Activated CD4-positive, alpha-beta T cell treated with anti-CD3 and anti-CD28 coated beads for 36 hours (primary cell): ENCODE results near the gene GRXCR2. TPM values are rescaled to one million over a fixed set of nuclear protein-coding genes. Genes with fewer than 3 reads are reported as not detected.

ENCODE experiments used
- ATAC-seq: fragments of 200-7000 bp; cut with Tn5 transposase; one replicate; pipeline ENCODE4 v1.10.0; 2021; ENCODE audit warnings: mild to moderate bottlenecking, moderate library complexity
- CTCF ChIA-PET: fragments of 350-600 bp; sonication (Branson Sonifier 250); formaldehyde crosslinking; loops from one replicate; lab custom pipeline; 2021; ENCODE audit warnings: antibody characterized with exemption; lab: Charles Lee
- POLR2A ChIA-PET: fragments of 350-600 bp; sonication (Branson Sonifier 250); formaldehyde crosslinking; loops from one replicate; lab custom pipeline; 2021; ENCODE audit warnings: antibody characterized with exemption, inconsistent platforms; lab: Charles Lee
- DNase-seq: peaks from one replicate; pipeline ENCODE4 v3.0.0-alpha.2; 2020
- H3K27ac Mint-ChIP-seq: one replicate; pipeline ENCODE4 v1.8.0; 2021; ENCODE audit warnings: mixed read lengths
- H3K27me3 Mint-ChIP-seq: one replicate; pipeline ENCODE4 v1.8.0; 2021; ENCODE audit warnings: mixed read lengths
- H3K36me3 Mint-ChIP-seq: one replicate; pipeline ENCODE4 v1.8.0; 2021; ENCODE audit warnings: low read depth, mixed read lengths
- H3K4me1 Mint-ChIP-seq: one replicate; pipeline ENCODE4 v1.8.0; 2021; ENCODE audit warnings: mixed read lengths
- H3K4me3 Mint-ChIP-seq: one replicate; pipeline ENCODE4 v1.8.0; 2021; ENCODE audit warnings: mild to moderate bottlenecking, moderate library complexity, mixed read lengths
- H3K9me3 Mint-ChIP-seq: one replicate; pipeline ENCODE4 v1.8.0; 2021; ENCODE audit warnings: low read depth, mixed read lengths
- intact Hi-C, 2 experiments: fragments of 100-400 bp; cut with DNase I in 1 of 2; cut with micrococcal nuclease in 1 of 2; formaldehyde crosslinking; loops; one replicate each; pipeline versions ENCODE4 v1.14.2 to v1.15.1; 2022 to 2024; cut with DNase I, micrococcal nuclease
- total RNA-seq, 2 experiments: library from RNA; stranded (reverse); gene quantifications; one replicate each; pipeline ENCODE4 v1.2.3, GENCODE V29; 2021

GRXCR2 gene
- total RNA-seq, 2 experiments from 2014 or later = not detected

GRCh38 chr5:145835848-145836239 is 37.0 kb downstream of the GRXCR2 start:
- no peak for DNase-seq
- Mint-ChIP-seq H3K27ac (no peak overlapping the region), H3K4me1 (peaks cover 7% of the 10 kb centered on the region), H3K36me3 (no peaks in the 10 kb centered on the region), H3K9me3 (no peaks in the 10 kb centered on the region), H3K27me3 (peaks cover 13% of the 10 kb centered on the region), H3K4me3 (peak overlapping the region; percentile 53)
- ChIA-PET CTCF (interaction anchor here (0.6 to 1.4 kb wide), 2 partner anchors 12 to 73 kb away, joined by 3 to 4 read pairs; no protein-coding TSS in a partner anchor), POLR2A (no interaction called here)
- ATAC-seq = no peak
- intact Hi-C loops = no loop called here

GRCh38 chr5:145834917-145835847 is 37.6 kb downstream of the GRXCR2 start, which contains the start of gene PRELID2:
Gene PRELID2 (minus strand): TSS chr5:145835342. CDS start chr5:145835251, 91 bp downstream.
- peak; percentile 85 for ATAC-seq
- POLR2A ChIA-PET = interaction anchor here (0.6 kb wide), 1 partner anchor 367 kb away, joined by 3 read pairs; no protein-coding TSS in a partner anchor
- Mint-ChIP-seq H3K27me3 (peaks cover 13% of the 10 kb centered on the region), H3K4me1 (peaks cover 11% of the 10 kb centered on the region), H3K9me3 (no peaks in the 10 kb centered on the region), H3K27ac (no peak within 1 kb of the TSS), H3K4me3 (peak within 1 kb of the TSS; percentile 53), H3K36me3 (no peaks in the 10 kb centered on the region)
- DNase-seq = peak; percentile 75
- CTCF ChIA-PET = interaction anchor here (1.4 to 1.5 kb wide), 2 partner anchors 9 to 12 kb away, joined by 4 to 12 read pairs; no protein-coding TSS in a partner anchor
- intact Hi-C loops = loop anchor here in 1 of 2 experiments (5.0 kb wide), 1 partner anchor 102 kb away; the partner anchor contains the start of gene SH3RF2

DNA sequence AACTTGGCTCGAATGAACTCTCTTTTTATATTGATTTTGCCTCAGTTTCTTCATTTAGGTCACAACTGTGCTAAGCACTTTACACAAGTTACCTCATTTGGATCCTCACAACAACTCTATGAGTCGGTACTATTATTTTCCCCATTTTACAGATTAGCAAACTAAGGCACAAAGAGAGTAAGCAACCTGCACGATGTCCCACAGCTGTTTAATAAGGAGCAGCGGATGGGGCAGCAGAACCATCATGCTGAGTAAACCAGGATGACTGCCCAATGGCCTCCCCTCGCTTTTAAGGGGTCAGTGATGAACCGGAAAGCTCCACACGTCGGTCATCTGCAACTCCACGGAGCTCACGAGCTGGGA is 38.3 kb downstream of the GRXCR2 start:
- CTCF ChIA-PET = interaction anchor here (0.6 to 1.5 kb wide), 4 partner anchors 8 to 171 kb away, joined by 3 to 12 read pairs (median 4); no protein-coding TSS in a partner anchor
- Mint-ChIP-seq H3K27ac (no peak overlapping the region), H3K36me3 (no peaks in the 10 kb centered on the region), H3K4me3 (peak overlapping the region; percentile 32), H3K9me3 (no peaks in the 10 kb centered on the region), H3K27me3 (peaks cover 13% of the 10 kb centered on the region), H3K4me1 (peaks cover 11% of the 10 kb centered on the region)
- ATAC-seq = no peak
- no peak for DNase-seq
- POLR2A ChIA-PET = no interaction called here
- intact Hi-C loops = loop anchor here in 1 of 2 experiments (5.0 kb wide), 1 partner anchor 103 kb away; the partner anchor contains the start of gene SH3RF2

- ATAC-seq (no peak), DNase-seq (no peak)
- H3K4me3 Mint-ChIP-seq = no peak overlapping the region
- H3K4me1 Mint-ChIP-seq = peaks cover 11% of the 10 kb centered on the region
- no peaks in the 10 kb centered on the region for H3K36me3 Mint-ChIP-seq
- H3K27me3 Mint-ChIP-seq = peaks cover 13% of the 10 kb centered on the region
- ChIA-PET CTCF (interaction anchor here (1.0 kb wide), 1 partner anchor 112 kb away, joined by 3 read pairs; no protein-coding TSS in a partner anchor), POLR2A (no interaction called here)
- intact Hi-C loops = loop anchor here in 1 of 2 experiments (5.0 kb wide), 1 partner anchor 104 kb away; the partner anchor contains the start of gene SH3RF2
- H3K9me3 Mint-ChIP-seq = no peaks in the 10 kb centered on the region
- no peak overlapping the region for H3K27ac Mint-ChIP-seq
Observed at GRCh38 chr5:145833631-145834200, 39.1 kb downstream of the GRXCR2 start.

- no peak for DNase-seq
- intact Hi-C loops = loop anchor here in 1 of 2 experiments (5.0 kb wide), 1 partner anchor 107 kb away; the partner anchor contains the start of gene SH3RF2
- H3K9me3 Mint-ChIP-seq = no peaks in the 10 kb centered on the region
- H3K4me1 Mint-ChIP-seq = peaks cover 5% of the 10 kb centered on the region
- no peak for ATAC-seq
- H3K36me3 Mint-ChIP-seq = no peaks in the 10 kb centered on the region
- POLR2A ChIA-PET = no interaction called here
- H3K27me3 Mint-ChIP-seq = peaks cover 9% of the 10 kb centered on the region
- no peak overlapping the region for H3K27ac Mint-ChIP-seq
- CTCF ChIA-PET = interaction anchor here (1.0 to 1.2 kb wide), 2 partner anchors 219 to 1627 kb away, joined by 3 read pairs; no protein-coding TSS in a partner anchor
- no peak overlapping the region for H3K4me3 Mint-ChIP-seq
Observed at GRCh38 chr5:145830594-145830993, 42.2 kb downstream of the GRXCR2 start.

DNA sequence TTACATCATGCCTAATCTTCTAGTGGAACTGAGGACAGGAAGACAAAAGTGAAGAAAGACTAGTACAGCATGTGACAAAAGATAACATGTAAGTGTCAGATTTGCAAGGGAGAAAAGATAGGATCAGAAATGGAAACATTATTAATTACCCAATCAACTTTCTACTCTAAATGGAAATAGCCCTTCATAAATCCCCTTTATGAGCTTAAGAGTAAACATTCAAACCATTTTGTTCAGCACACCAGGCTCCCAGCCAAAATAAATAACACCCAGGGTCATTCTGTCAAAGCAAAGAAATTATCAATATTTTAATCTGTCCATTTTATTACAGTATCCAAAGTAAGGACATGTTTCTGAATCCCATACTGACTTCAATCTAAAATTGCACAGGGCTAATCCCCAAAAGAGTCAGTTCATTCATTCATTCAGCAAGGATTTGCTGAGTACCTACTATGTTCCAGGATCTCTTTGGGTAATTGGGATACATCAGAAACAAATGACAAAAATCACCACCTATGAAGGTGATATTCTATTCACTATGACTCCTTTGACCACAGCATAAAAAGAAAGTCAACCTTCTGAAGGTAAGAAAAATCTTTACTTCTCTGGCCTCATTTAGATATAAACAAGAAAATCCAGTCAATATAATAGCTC is 43.0 kb downstream of the GRXCR2 start:
- ATAC-seq = no peak
- Mint-ChIP-seq H3K27ac (no peak overlapping the region), H3K36me3 (no peaks in the 10 kb centered on the region), H3K27me3 (peaks cover 9% of the 10 kb centered on the region), H3K4me1 (peaks cover 4% of the 10 kb centered on the region), H3K4me3 (no peak overlapping the region), H3K9me3 (no peaks in the 10 kb centered on the region)
- ChIA-PET CTCF (interaction anchor here (1.0 kb wide), 1 partner anchor 1626 kb away, joined by 3 read pairs; no protein-coding TSS in a partner anchor), POLR2A (no interaction called here)
- DNase-seq = no peak
- intact Hi-C loops = loop anchor here (5.0 kb wide), 2 partner anchors 107 to 222 kb away; partner anchors contain the start of gene SH3RF2 (in 1 of the 2)

DNA sequence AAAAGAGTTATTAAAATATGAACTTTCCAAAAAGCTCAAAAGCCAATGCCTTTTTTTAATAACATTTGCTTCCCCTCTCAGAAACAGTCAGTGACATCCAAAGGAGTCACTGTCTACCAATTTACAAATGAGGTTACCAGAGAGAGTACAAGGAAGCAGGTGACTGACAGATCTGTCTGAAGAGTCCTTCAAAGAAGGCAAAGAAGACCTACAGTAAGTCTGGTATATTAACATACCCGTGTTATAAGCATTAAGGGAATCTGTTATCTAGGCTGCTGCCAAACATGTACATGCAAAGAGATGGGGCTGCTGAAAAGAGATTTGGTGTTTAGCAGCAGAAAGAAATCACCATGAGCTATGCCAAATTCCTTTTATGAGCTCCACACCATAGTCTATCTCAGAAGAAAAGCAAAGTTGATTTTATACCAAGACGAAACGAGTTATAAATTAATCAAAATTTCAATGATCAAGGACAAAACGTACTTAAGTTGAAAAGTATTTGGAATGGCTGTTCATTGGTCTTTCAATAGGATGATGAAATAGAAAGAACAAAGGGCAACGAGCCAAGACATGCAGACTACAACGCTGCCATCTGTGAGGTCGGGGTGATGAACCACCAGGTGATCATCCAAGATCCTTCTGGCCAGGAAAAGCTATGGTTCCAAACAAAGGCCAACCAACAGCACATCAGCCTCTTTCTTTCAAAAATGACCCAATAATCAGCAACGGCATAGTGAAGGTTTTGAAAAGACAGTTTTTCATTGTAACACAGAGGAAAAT is 45.7 kb downstream of the GRXCR2 start:
- DNase-seq (no peak), ATAC-seq (no peak)
- Mint-ChIP-seq H3K27ac (no peak overlapping the region), H3K27me3 (peaks cover 1% of the 10 kb centered on the region), H3K4me1 (peaks cover 4% of the 10 kb centered on the region), H3K4me3 (no peak overlapping the region), H3K36me3 (no peaks in the 10 kb centered on the region), H3K9me3 (no peaks in the 10 kb centered on the region)
- CTCF ChIA-PET = interaction anchor here (0.6 to 2.9 kb wide), 11 partner anchors 8 to 1623 kb away, joined by 3 to 13 read pairs (median 4); partner anchors contain the start of gene PRELID2
- POLR2A ChIA-PET = no interaction called here
- intact Hi-C loops = loop anchor here (2.0 to 5.0 kb wide), 3 partner anchors 222 to 600 kb away; no protein-coding TSS in a partner anchor

- Mint-ChIP-seq H3K4me3 (no peak overlapping the region), H3K27ac (no peak overlapping the region), H3K9me3 (no peaks in the 10 kb centered on the region), H3K36me3 (no peaks in the 10 kb centered on the region), H3K4me1 (peaks cover 3% of the 10 kb centered on the region), H3K27me3 (peaks cover 1% of the 10 kb centered on the region)
- peak; percentile 44 for ATAC-seq
- intact Hi-C loops = loop anchor here (1.0 to 5.0 kb wide), 7 partner anchors 128 to 1623 kb away; no protein-coding TSS in a partner anchor
- POLR2A ChIA-PET = no interaction called here
- no peak for DNase-seq
- CTCF ChIA-PET = interaction anchor here (0.7 to 2.9 kb wide), 21 partner anchors 9 to 1622 kb away, joined by 3 to 13 read pairs (median 4); partner anchors contain the start of gene PRELID2
Observed at GRCh38 chr5:145825751-145826180, 47.0 kb downstream of the GRXCR2 start.

DNA sequence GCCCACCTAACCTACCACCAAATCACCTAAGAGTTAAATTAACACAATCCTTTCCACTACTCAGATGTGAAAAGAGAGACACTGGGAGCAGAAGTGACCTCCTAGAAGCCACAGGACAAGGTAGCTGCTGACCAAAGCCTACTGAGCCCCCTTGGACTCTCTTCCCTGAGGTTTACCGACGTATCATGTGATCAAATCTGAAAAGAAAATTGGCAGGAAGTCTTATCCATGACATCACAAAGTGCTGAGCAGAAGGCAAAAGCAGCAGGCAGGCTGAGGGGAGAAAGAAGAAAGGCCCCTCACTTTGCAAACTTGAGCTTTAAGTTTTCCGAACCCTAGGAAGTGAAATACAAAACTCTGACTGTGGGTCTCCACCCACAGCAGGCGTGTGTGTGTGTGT is 48.8 kb downstream of the GRXCR2 start:
- Mint-ChIP-seq H3K4me1 (no peaks in the 10 kb centered on the region), H3K27me3 (peaks cover 1% of the 10 kb centered on the region), H3K9me3 (no peaks in the 10 kb centered on the region), H3K4me3 (no peak overlapping the region), H3K27ac (no peak overlapping the region), H3K36me3 (no peaks in the 10 kb centered on the region)
- no peak for DNase-seq
- intact Hi-C loops = loop anchor here in 1 of 2 experiments (2.0 kb wide), 1 partner anchor 1621 kb away; no protein-coding TSS in a partner anchor
- ChIA-PET POLR2A (no interaction called here), CTCF (interaction anchor here (1.0 to 1.2 kb wide), 3 partner anchors 11 to 1620 kb away, joined by 3 to 4 read pairs (median 3); partner anchors contain the start of gene PRELID2)
- ATAC-seq = no peak

DNA sequence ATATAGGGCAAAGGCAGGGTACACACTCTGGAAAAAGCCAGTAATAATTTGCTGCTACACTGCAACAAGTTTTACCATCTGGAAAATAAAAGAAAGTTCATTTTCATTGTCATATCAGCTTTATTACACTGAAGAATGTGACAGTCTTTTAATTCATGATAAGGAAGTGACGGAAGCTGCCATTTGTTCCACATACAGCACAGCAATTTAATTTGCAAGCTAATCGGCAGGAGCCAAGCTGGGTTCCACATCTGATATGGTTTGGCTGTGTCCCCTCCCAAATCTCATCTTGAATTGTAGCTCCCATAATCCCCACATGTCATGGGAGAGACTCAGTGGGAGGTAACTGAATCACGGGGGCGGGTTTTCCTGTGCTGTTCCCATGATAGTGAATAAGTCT is 54.2 kb downstream of the GRXCR2 start:
- no peaks in the 10 kb centered on the region for H3K4me1 Mint-ChIP-seq
- H3K9me3 Mint-ChIP-seq = no peaks in the 10 kb centered on the region
- no peak overlapping the region for H3K27ac Mint-ChIP-seq
- no peaks in the 10 kb centered on the region for H3K36me3 Mint-ChIP-seq
- ChIA-PET POLR2A (no interaction called here), CTCF (interaction anchor here (0.7 kb wide), 1 partner anchor 173 kb away, joined by 3 read pairs; no protein-coding TSS in a partner anchor)
- DNase-seq (no peak), ATAC-seq (no peak)
- no peaks in the 10 kb centered on the region for H3K27me3 Mint-ChIP-seq
- intact Hi-C loops = no loop called here
- H3K4me3 Mint-ChIP-seq = no peak overlapping the region
